Retinal pigment epithelial cell (primary cell): Measurements from ENCODE around the gene DCHS1.
"Not testable (repeated sequence)": the region's sequence is repeated elsewhere in the genome, so short reads cannot be mapped to it uniquely, and the experiment has no call there.

ENCODE experiments used
- DNase-seq: peaks from one replicate; pipeline ENCODE4 v3.0.0-alpha.2; 2010; ENCODE audit warnings: low read depth
- H3K4me3 ChIP-seq: 2 replicates; pipeline ENCODE4 v1.5.1; 2011; ENCODE audit warnings: mild to moderate bottlenecking, low read length, control low read depth, moderate library complexity
- CTCF ChIP-seq: conservative IDR thresholded peaks from 2 replicates; pipeline ENCODE4 v1.5.1; 2011; ENCODE audit warnings: low read depth, low read length, control low read depth, inconsistent platforms

Gene DCHS1

GRCh38 chr11:6692128-6692527 lies 36.5 kb upstream of the DCHS1 start:
- no peak for DNase-seq
- TF ChIP-seq CTCF: no peak
- no peak overlapping the region for H3K4me3 ChIP-seq

GRCh38 chr11:6690431-6691132 lies 35.0 kb upstream of the DCHS1 start:
- not testable (repeated sequence) for DNase-seq, H3K4me3 ChIP-seq

- TF ChIP-seq CTCF: no peak
- no peak for DNase-seq
Observed at GRCh38 chr11:6687876-6688275, 32.3 kb upstream of the DCHS1 start.

GRCh38 chr11:6686006-6686405 lies 30.4 kb upstream of the DCHS1 start:
- no peak for DNase-seq
- no peak overlapping the region for H3K4me3 ChIP-seq
- TF ChIP-seq CTCF: no peak

More at GRCh38 chr11:6687876-6688275, 32.3 kb upstream of the DCHS1 start:
- no peak overlapping the region for H3K4me3 ChIP-seq

- H3K4me3 ChIP-seq: peak overlapping the region; percentile 66
- DNase-seq: not testable (repeated sequence)
Observed at GRCh38 chr11:6684068-6684467, 28.5 kb upstream of the DCHS1 start.

GRCh38 chr11:6682936-6683861 lies 27.6 kb upstream of the DCHS1 start, which contains the start of gene MRPL17:
TSS of gene MRPL17 (minus strand) at chr11:6683340. CDS start at chr11:6683296, 44 bp downstream.
- peak; percentile 92 for DNase-seq
- peak within 1 kb of the TSS; percentile 97 for H3K4me3 ChIP-seq
- peak; percentile 84 for TF ChIP-seq CTCF

GRCh38 chr11:6682591-6682935 lies 27.0 kb upstream of the DCHS1 start:
- DNase-seq: no peak
- no peak for TF ChIP-seq CTCF
- peak overlapping the region; percentile 97 for H3K4me3 ChIP-seq

GRCh38 chr11:6681949-6682348 lies 26.3 kb upstream of the DCHS1 start:
- no peak for TF ChIP-seq CTCF
- H3K4me3 ChIP-seq: peak overlapping the region; percentile 97
- DNase-seq: no peak
